NCI-H748 (cell line): ENCODE data around the gene FOXP4.
A peak's percentile ranks its signal among the peaks of the same experiment; 100 is the strongest.

ENCODE experiments used
- DNase-seq: peaks from one replicate; lab custom pipeline; 2025; ENCODE audit not compliant: unreplicated experiment; lab: John Stamatoyannopoulos, UW

FOXP4 gene

GRCh38 chr6:41545703-41546474 lies at the start of gene FOXP4:
Gene FOXP4 (plus strand): TSS chr6:41546381. CDS start chr6:41565761, 19,380 bp downstream.
- DNase-seq: peak; percentile 96

DNA sequence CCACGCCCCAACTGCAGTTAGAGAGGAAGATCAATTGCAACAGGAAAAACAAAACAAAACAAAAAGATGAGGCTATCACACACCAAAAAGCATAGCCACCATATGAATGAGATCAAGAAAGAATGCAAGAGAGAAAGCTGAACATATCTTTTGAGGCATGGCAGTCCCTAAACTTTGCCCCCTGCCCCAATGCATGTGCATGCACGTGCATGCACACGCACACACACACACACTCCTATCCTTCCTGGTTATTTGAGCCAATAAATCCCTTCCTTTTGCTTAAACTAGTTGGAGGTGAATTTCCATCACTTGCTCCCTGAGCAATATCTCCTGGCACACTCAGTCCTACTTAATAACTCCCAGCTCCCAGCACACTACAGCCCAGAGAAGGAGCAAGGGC lies 48.6 kb upstream of the FOXP4 start:
- DNase-seq: no peak

DNA sequence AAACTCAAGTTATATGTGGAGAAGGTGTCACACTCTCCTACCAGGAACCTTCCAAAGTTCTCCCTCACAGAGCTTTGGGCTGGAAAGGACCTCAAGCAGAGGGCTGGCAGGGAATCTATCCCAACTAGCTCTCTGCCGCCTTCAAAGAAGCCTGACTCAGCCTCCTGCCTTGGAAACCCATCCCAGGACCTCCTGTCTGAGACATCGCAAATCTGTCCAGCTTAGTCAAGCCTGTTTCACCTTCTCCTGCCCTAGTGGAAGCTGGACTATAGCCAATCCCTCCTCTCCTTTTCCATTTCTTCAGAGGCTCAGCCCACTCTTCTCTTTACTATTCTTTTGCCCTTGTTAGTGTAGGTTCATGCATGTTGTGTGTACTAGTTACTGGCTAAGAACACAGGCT lies 48.2 kb upstream of the FOXP4 start:
- no peak for DNase-seq

DNA sequence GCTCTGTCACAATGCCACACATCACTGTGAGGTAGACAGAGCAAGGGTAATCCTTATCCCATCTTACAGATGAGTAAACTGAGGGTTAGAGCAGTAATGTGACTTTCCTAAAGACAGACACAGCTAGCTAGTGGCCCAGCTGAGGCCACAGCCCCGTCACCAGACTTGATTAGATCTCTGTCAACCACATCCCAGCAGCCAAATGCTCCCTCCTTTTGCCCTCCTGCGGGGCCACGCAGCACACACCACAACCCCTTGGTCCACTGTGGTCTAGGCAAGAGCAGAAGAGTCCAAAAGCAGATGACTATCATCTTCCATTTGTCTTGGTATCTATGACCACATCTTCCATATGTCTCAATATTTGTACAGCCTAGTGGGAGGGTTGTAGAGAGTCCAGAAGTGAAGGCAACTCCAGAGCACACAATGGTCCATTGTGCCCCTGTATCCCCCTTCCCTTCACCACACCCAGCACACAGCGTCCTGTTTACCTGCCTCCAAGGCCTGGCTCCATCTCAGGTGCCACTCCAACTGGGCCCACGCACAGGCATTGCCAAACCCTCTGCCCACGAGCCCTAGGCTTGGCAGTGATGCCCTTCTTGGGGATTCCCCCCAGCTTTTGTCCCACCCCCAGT lies 47.1 kb upstream of the FOXP4 start:
- DNase-seq: peak; percentile 24

- no peak for DNase-seq
Measured at GRCh38 chr6:41500561-41500960, 45.6 kb upstream of the FOXP4 start.

DNA sequence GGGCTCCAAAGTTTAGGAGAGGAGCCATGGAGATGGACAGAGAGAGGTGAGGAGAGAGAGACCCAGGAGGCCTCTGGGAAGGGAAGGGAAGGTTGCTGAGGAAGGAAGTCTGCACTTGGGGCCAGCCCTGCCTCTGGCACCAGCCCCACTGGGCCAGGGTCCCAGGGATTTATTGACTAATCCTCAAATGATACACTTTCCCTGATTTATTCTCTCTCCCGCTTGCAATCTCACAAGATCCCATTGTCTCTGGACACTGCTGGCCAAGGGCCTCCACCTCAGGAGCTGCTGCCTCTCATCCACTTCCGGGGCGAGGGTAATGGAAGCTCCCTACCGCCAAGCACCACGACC lies 43.6 kb upstream of the FOXP4 start:
- no peak for DNase-seq

DNA sequence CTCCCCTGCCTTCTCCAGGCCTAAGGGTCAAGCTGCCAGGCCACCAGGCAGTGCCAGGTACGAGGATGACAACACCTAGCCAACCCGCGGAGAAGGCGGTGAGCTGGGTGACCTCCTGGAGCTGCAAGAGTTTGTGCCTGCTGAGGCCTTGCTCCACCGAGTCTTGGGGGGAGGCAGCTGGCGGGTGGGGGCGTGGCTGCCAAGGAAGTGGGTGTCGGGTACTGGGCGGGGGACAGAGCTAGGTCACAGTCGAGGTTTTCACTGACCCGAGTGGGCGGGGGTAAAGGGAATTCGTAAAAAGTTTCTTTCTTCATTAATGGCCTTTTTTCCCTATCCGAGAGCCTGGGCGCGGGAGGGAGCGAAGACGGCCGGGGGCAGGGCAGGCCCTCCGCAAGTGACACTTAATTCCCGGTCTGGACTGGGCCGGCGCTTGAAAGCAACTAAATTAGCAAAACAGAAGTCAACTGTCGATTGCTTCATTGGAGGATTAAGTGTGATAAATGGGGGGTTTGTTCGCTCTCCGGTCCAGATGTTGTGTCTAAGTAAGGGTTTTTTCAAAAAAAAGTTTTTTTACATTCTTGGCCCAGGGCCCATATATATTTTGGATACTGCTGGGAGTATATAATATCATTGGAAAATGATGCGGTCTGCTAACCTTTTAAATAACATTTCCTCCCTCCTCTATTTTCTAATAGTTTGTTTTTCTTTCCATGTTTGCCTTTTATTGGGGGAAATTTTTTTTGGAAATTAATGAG lies 43.1 kb upstream of the FOXP4 start:
- no peak for DNase-seq

- DNase-seq: peak; percentile 22
Measured at GRCh38 chr6:41503827-41504465, 42.2 kb upstream of the FOXP4 start.

- no peak for DNase-seq
Measured at GRCh38 chr6:41504466-41505121, 41.6 kb upstream of the FOXP4 start.

- DNase-seq: peak; percentile 74
Measured at GRCh38 chr6:41505122-41506049, 40.8 kb upstream of the FOXP4 start.

- no peak for DNase-seq
Measured at GRCh38 chr6:41508479-41508878, 37.7 kb upstream of the FOXP4 start.

GRCh38 chr6:41509580-41509979 lies 36.6 kb upstream of the FOXP4 start:
- DNase-seq: no peak

GRCh38 chr6:41511443-41512060 lies 34.6 kb upstream of the FOXP4 start:
- DNase-seq: no peak

DNA sequence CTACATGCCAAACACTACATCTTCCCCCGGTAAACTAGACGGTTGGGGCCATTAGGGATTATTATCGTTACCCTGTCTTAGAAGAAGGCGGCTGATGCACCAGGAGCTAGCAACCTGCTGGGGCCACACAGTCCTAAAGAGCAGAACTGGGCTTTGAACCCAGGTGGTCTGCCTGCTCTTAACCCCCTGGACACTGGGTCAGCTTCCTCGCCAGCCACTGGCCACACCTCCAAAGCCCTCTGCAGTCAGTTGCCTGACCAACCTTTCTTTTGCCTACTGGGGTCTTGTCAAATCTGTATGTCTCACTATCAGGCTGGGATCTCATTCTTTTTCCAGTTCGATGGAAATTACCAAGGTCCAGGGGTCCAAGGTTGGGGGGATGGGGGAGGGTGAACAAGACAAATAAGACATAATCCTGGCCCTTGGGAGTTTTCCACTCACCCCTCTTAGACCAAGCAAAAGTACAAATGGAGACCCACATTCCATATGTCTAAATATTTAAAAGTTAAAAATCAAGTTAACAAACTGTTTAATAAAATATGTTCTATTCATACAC lies 34.0 kb upstream of the FOXP4 start:
- DNase-seq: no peak

DNA sequence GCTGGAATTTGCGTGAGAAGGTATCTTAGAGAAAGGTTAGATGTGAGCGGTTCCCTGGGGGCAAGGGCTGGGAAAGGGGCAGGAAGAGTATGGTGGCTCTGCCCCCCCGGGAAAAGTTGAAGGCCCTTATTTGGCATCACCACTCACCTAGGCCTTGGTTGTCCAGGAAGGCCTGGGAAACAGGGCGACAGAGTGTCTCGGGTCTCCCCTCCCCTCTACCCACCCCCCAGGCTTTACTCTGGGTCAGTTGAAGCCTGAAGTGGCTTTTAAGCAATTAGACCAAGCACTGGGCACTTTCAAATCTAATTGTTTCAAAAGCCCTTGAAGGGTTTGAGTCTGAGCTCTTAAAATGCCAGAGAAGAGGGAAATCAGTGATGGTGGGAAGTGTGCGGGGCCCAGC lies 30.2 kb upstream of the FOXP4 start:
- no peak for DNase-seq

DNA sequence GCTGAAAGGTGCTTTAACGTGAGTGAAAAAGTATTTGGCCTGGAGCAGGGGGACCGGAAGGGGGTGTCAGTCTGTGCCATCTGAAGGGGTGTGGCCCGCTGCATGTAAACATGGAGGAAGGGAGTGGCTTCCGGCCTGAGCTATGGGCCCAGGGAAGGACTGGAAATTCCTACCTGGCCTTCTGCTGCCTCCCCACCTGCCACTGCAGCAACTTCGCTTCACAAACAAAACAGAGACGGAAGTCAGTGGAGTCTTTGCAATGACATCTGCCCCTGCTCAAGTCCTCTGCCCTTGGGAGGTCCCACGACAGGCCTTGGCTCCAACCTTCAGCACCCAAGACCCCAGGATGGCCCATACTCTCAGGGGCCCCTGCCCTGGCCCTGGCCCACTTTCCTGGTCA lies 28.1 kb upstream of the FOXP4 start:
- DNase-seq: peak; percentile 58

DNA sequence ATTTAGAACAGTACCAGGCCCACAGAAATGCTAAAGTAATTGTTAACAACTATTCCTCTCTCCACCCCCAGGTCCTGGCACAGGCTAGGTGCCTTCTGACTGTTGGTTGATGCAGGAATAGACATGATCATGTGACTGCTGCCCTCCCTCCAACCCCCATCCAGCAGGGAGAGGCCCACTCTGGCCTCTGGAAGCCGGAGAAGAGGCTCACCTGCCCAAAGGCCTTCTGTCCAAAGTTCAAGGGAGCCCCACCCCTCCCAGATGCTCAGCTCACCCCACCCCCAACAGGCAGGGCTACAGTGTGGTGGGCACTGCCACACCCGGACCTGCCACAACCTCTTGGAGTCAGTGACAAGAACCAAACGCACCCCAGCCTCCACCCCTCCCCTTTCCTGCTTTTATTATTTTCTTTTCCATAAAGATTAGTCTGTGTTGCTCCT lies 26.9 kb upstream of the FOXP4 start:
- DNase-seq: no peak

GRCh38 chr6:41519745-41520699 lies 26.2 kb upstream of the FOXP4 start:
- no peak for DNase-seq
